ENCODE data around the gene PDGFD.

- no peak for TF ChIP-seq BHLHE40 (IDR thresholded peaks at IDR 0.05; ENCODE audit: borderline replicate concordance)
- no peak for TF ChIP-seq ARNT (IDR thresholded peaks at IDR 0.05)
Measured at GRCh38 chr11:104009744-104010143, 154.2 kb downstream of the PDGFD start.
